GM12891 (cell line): ENCODE results near the gene GREM2.

Source experiments
- PAX5 ChIP-seq: IDR thresholded peaks from 2 replicates; pipeline ENCODE4 v1.6.1; 2011; ENCODE audit warnings: low read length, moderate library complexity, mild to moderate bottlenecking; ENCODE audit not compliant: insufficient read depth, severe bottlenecking
- POLR2A ChIP-seq: IDR thresholded peaks from 2 replicates; pipeline ENCODE4 v1.6.1; 2011; ENCODE audit warnings: low read depth, low read length, control low read depth
- POLR2AphosphoS5 ChIP-seq: IDR thresholded peaks from 2 replicates; pipeline ENCODE4 v1.6.1; 2011; ENCODE audit warnings: low read depth, low read length, control low read depth
- POU2F2 ChIP-seq: IDR thresholded peaks from 2 replicates; pipeline ENCODE4 v1.6.1; 2011; ENCODE audit warnings: low read depth, mild to moderate bottlenecking, control low read depth, low read length, moderate library complexity
- SPI1 ChIP-seq: IDR thresholded peaks from 2 replicates; pipeline ENCODE4 v1.6.1; 2011; ENCODE audit warnings: low read depth, low read length, control low read depth
- TAF1 ChIP-seq: IDR thresholded peaks from 2 replicates; pipeline ENCODE4 v1.6.1; 2011; ENCODE audit warnings: low read depth, low read length, control low read depth

DNA sequence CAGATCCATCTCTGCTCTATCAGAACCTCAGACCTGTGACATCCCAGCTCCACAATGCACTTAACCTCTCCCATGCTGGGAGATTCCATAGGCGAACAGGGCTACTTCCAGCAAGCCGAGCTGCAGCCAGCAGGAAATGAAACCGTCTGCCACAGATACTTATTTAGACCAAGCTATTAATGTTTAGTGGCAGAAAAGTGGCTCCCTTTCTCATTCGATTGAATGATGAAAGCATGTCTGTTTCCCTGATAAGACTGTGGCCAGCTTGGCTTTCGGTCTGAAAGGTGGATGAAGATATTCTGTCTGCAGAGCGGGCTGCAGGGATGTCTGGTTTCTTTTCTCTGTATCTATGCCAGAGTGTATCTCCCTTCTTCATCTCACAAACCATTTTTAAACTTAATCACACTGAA is 146.4 kb downstream of the GREM2 start:
- TF ChIP-seq POLR2A, result no peak
- TF ChIP-seq POLR2AphosphoS5, result no peak
- no peak for TF ChIP-seq TAF1
- no peak for TF ChIP-seq SPI1
- no peak for TF ChIP-seq POU2F2
- TF ChIP-seq PAX5, result no peak
